Panc1 (cell line): ENCODE measurements around the gene NUDT22. TPM values are rescaled to one million over a fixed set of nuclear protein-coding genes. Genes with fewer than 3 reads are reported as not detected.
A peak's percentile ranks its signal among the peaks of the same experiment; 100 is the strongest.

Experiments used
- ATAC-seq: fragments of 200-7000 bp; cut with Tn5 transposase; 2 replicates; pipeline ENCODE4 v1.9.1; 2020; ENCODE audit warnings: mild to moderate bottlenecking, moderate library complexity
- BruUV-seq: library from RNA; stranded (reverse); fragments of 400-500 nt; replicated peaks from 2 replicates; lab custom pipeline; 2021; lab: Mats Ljungman, UMichigan
- CTCF ChIA-PET: fragments of 300-600 bp; sonication (Branson Sonifier 250); formaldehyde crosslinking; loops from one replicate; lab custom pipeline; 2022; ENCODE audit warnings: antibody characterized with exemption; lab: Charles Lee
- POLR2A ChIA-PET: fragments of 300-600 bp; sonication (Branson Sonifier 250); formaldehyde crosslinking; loops from one replicate; lab custom pipeline; 2022; ENCODE audit warnings: antibody characterized with exemption; lab: Charles Lee
- DNase-seq: peaks from one replicate; pipeline ENCODE4 v3.0.0-alpha.2; 2010; ENCODE audit warnings: low read depth, low spot score
- H3K27ac ChIP-seq: 2 replicates; pipeline ENCODE4 v1.5.1; 2011; ENCODE audit warnings: mild to moderate bottlenecking, low read length, inconsistent platforms
- H3K27me3 ChIP-seq: fragments of 200-500 bp; sonication (Bioruptor generic); 2 replicates; pipeline ENCODE4 v1.6.0; 2014; ENCODE audit warnings: low read length, inconsistent platforms; ENCODE audit not compliant: control insufficient read depth, insufficient read depth
- H3K36me3 ChIP-seq: fragments of 200-500 bp; sonication (Bioruptor generic); 2 replicates; pipeline ENCODE4 v1.5.1; 2014; ENCODE audit warnings: inconsistent platforms, mild to moderate bottlenecking, low read length, moderate library complexity; ENCODE audit not compliant: control insufficient read depth, insufficient read depth
- H3K4me1 ChIP-seq: 2 replicates; pipeline ENCODE4 v1.5.1; 2011; ENCODE audit warnings: inconsistent platforms, mild to moderate bottlenecking, low read length, moderate library complexity; ENCODE audit not compliant: control insufficient read depth, insufficient read depth
- H3K4me3 ChIP-seq, 2 experiments: 2 replicates each; pipeline ENCODE4 v1.5.1; 2011 to 2012; ENCODE audit warnings: low read depth in 2 of 2, low read length in 2 of 2, mild to moderate bottlenecking in 2 of 2, inconsistent platforms in 1 of 2, moderate library complexity in 1 of 2
- H3K9me3 ChIP-seq: fragments of 200-500 bp; sonication (Bioruptor generic); 2 replicates; pipeline ENCODE4 v1.5.1; 2014; ENCODE audit warnings: low read depth, mild to moderate bottlenecking, inconsistent platforms, low read length, moderate library complexity; ENCODE audit not compliant: control insufficient read depth, insufficient read depth
- POLR2AphosphoS5 ChIP-seq: IDR thresholded peaks from 2 replicates; pipeline ENCODE4 v1.6.1; 2012; ENCODE audit warnings: mild to moderate bottlenecking, low read depth, low read length, moderate library complexity
- SIN3A ChIP-seq: IDR thresholded peaks from 2 replicates; pipeline ENCODE4 v1.6.1; 2012; ENCODE audit warnings: low read depth, mild to moderate bottlenecking, low read length, moderate library complexity, borderline replicate concordance; ENCODE audit not compliant: insufficient read depth
- TCF7L2 ChIP-seq: IDR thresholded peaks from 2 replicates; pipeline ENCODE4 v1.6.1; 2011; ENCODE audit warnings: mild to moderate bottlenecking, low read depth, low read length, inconsistent platforms
- in situ Hi-C: cut with HindIII; loops from 2 replicates; pipeline ENCODE4 v1.10.0; 2016; ENCODE audit warnings: low sequenced_read_pairs, low pct_unique_long_range_greater_than_20kb
- intact Hi-C: fragments of 100-400 bp; cut with micrococcal nuclease; formaldehyde crosslinking; loops from one replicate; pipeline ENCODE4 v1.10.0; 2022; ENCODE audit not compliant: unreplicated experiment
- total RNA-seq: library from RNA; stranded (reverse); gene quantifications from one replicate; pipeline ENCODE4 v1.2.1, GENCODE V29; 2021; ENCODE audit not compliant: unreplicated experiment
- TF ChIP-seq, protein P1 (sequence below), 2 experiments: IDR thresholded peaks; 2 replicates each; pipeline ENCODE4 v1.6.1; 2011 to 2012; ENCODE audit warnings: low read depth in 2 of 2, control low read depth in 1 of 2, low read length in 1 of 2, mild to moderate bottlenecking in 1 of 2, moderate library complexity in 1 of 2; ENCODE audit not compliant: insufficient read depth in 1 of 2
- TF ChIP-seq, protein P2 (sequence below): fragments of 450-650 bp; IDR thresholded peaks from 2 replicates; pipeline ENCODE4 v1.5.1; 2017; ENCODE audit warnings: mild to moderate bottlenecking

Gene NUDT22
- total RNA-seq, 1 experiment from 2014 or later = 98.8 TPM

DNA sequence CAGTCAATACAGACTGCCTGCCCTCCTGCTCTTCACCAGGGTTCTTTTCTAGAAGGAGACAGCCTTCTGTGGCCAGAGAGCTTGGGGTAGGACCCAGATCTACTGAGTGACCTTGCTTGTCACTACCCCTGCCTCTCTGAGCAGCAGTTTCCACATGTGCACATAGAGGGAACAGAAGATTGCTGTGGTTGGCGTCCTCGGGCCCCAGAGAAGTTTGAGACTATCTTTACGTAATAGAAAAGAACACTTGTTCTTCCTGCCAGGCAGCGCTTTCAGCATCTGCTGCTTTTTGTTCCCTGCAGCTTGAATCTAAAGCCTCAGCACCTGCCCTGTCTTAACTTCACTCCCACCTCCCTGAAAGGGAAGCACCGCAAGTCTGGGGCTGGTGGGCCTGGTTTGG, 12.9 kb downstream of the NUDT22 start:
- in situ Hi-C loops (no loop called here), intact Hi-C loops (no loop called here)
- no peak for ATAC-seq
- Histone ChIP-seq H3K9me3 (no peaks in the 10 kb centered on the region), H3K4me3 (no peak overlapping the region), H3K36me3 (no peaks in the 10 kb centered on the region; the same call in 1 of the 2 replicates), H3K27ac (no peak overlapping the region), H3K4me1 (peaks cover 24% of the 10 kb centered on the region), H3K27me3 (no peaks in the 10 kb centered on the region)
- TF ChIP-seq, protein P1, sequence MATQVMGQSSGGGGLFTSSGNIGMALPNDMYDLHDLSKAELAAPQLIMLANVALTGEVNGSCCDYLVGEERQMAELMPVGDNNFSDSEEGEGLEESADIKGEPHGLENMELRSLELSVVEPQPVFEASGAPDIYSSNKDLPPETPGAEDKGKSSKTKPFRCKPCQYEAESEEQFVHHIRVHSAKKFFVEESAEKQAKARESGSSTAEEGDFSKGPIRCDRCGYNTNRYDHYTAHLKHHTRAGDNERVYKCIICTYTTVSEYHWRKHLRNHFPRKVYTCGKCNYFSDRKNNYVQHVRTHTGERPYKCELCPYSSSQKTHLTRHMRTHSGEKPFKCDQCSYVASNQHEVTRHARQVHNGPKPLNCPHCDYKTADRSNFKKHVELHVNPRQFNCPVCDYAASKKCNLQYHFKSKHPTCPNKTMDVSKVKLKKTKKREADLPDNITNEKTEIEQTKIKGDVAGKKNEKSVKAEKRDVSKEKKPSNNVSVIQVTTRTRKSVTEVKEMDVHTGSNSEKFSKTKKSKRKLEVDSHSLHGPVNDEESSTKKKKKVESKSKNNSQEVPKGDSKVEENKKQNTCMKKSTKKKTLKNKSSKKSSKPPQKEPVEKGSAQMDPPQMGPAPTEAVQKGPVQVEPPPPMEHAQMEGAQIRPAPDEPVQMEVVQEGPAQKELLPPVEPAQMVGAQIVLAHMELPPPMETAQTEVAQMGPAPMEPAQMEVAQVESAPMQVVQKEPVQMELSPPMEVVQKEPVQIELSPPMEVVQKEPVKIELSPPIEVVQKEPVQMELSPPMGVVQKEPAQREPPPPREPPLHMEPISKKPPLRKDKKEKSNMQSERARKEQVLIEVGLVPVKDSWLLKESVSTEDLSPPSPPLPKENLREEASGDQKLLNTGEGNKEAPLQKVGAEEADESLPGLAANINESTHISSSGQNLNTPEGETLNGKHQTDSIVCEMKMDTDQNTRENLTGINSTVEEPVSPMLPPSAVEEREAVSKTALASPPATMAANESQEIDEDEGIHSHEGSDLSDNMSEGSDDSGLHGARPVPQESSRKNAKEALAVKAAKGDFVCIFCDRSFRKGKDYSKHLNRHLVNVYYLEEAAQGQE (IDR thresholded peaks at IDR 0.05; ENCODE audit: insufficient read depth in 1 of 2, low read depth in 2 of 2, low read length in 1 of 2) = no peak
- TF ChIP-seq TCF7L2 (no peak), POLR2AphosphoS5 (no peak), SIN3A (no peak)
- TF ChIP-seq, protein P2, sequence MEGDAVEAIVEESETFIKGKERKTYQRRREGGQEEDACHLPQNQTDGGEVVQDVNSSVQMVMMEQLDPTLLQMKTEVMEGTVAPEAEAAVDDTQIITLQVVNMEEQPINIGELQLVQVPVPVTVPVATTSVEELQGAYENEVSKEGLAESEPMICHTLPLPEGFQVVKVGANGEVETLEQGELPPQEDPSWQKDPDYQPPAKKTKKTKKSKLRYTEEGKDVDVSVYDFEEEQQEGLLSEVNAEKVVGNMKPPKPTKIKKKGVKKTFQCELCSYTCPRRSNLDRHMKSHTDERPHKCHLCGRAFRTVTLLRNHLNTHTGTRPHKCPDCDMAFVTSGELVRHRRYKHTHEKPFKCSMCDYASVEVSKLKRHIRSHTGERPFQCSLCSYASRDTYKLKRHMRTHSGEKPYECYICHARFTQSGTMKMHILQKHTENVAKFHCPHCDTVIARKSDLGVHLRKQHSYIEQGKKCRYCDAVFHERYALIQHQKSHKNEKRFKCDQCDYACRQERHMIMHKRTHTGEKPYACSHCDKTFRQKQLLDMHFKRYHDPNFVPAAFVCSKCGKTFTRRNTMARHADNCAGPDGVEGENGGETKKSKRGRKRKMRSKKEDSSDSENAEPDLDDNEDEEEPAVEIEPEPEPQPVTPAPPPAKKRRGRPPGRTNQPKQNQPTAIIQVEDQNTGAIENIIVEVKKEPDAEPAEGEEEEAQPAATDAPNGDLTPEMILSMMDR = no peak
- no TSS peak for BruUV-seq
- DNase-seq = no peak
- ChIA-PET POLR2A (interaction anchor here (0.6 kb wide), 1 partner anchor 270 kb away, joined by 3 read pairs; no protein-coding TSS in a partner anchor), CTCF (no interaction called here)

DNA sequence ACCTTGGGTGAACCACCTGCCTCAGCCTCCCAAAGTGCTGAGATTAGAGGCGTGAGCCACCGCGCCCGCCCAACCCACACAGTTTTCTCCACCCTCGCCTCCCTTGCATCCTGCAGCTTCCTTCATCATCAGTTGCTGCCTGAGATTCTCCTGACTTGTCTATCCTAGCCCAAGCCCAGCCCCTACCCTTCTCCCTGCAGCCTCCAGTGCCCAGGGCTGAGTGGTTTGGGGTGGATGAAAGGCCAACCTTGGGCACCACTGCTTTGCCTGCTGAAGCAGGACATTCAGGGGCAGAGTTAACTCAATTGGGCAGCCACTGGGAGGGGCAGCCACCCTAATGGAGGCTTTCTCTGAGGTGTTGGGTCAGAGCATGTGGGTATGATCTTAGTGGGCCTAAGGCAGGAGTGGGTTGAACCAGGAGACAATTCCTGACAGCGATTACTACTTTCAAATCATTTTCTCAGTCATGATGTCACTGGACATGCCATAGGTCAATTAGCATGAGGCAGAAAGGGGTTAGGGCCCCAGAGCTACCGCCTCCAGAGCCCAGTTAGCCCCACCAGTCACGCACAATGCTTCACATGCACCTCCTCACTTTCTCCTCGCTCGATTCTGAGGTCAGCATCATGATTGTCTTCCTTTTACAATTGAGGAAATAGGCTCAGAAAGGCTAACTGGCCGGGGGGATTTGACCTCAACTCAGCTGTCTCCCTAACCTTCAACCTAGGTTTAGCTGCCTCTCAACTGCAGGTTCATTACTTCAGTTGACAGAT, 13.8 kb downstream of the NUDT22 start:
- H3K9me3 ChIP-seq = no peaks in the 10 kb centered on the region
- in situ Hi-C loops (no loop called here), intact Hi-C loops (loop anchor here (10.0 kb wide), 1 partner anchor 65 kb away; the partner anchor contains the start of genes CATSPERZ and ESRRA)
- ATAC-seq (no peak), DNase-seq (no peak)
- POLR2A ChIA-PET = no interaction called here
- TF ChIP-seq TCF7L2 (no peak), POLR2AphosphoS5 (no peak), SIN3A (no peak)
- TF ChIP-seq, protein P2 = no peak
- TF ChIP-seq, protein P1 (IDR thresholded peaks at IDR 0.05; ENCODE audit: insufficient read depth in 1 of 2, low read depth in 2 of 2, low read length in 1 of 2) = no peak
- peak overlapping the region; percentile 97 for H3K27ac ChIP-seq
- H3K4me3 ChIP-seq = peak overlapping the region; percentile 53 to 59
- BruUV-seq = no TSS peak
- H3K27me3 ChIP-seq = no peaks in the 10 kb centered on the region
- peaks cover 32% of the 10 kb centered on the region for H3K4me1 ChIP-seq
- no peaks in the 10 kb centered on the region for H3K36me3 ChIP-seq
- CTCF ChIA-PET = no interaction called here
